Epithelial cell of esophagus (primary cell): ENCODE measurements around the gene UVRAG.

ENCODE experiments used
- DNase-seq: peaks from one replicate; pipeline ENCODE4 v3.0.0; 2010; ENCODE audit warnings: low read depth
- H3K4me3 ChIP-seq: 2 replicates; pipeline ENCODE4 v1.5.1; 2011; ENCODE audit warnings: mild to moderate bottlenecking, low read length, control low read depth
- CTCF ChIP-seq: IDR thresholded peaks from 2 replicates; pipeline ENCODE4 v1.5.1; 2011; ENCODE audit warnings: low read depth, mild to moderate bottlenecking, low read length, control low read depth, inconsistent platforms; ENCODE audit not compliant: insufficient read depth; ENCODE audit errors: missing control alignments

The UVRAG gene

GRCh38 chr11:76139314-76139713 is 324.3 kb downstream of the UVRAG start:
- no peak for DNase-seq
- TF ChIP-seq CTCF, result no peak
- no peak overlapping the region for H3K4me3 ChIP-seq

GRCh38 chr11:76140912-76141574 is 326.0 kb downstream of the UVRAG start:
- DNase-seq, result no peak
- H3K4me3 ChIP-seq, result no peak overlapping the region
- TF ChIP-seq CTCF, result no peak

- DNase-seq, result no peak
- no peak for TF ChIP-seq CTCF
- H3K4me3 ChIP-seq, result no peak overlapping the region
These were observed 327.0 kb downstream of the UVRAG start for GRCh38 chr11:76141901-76142588.

- no peak for TF ChIP-seq CTCF
- no peak for DNase-seq
- H3K4me3 ChIP-seq, result no peak overlapping the region
These were observed 328.3 kb downstream of the UVRAG start for GRCh38 chr11:76143274-76143673.

GRCh38 chr11:76147106-76147740 is 332.2 kb downstream of the UVRAG start:
- no peak for DNase-seq
- no peak for TF ChIP-seq CTCF
- no peak overlapping the region for H3K4me3 ChIP-seq

GRCh38 chr11:76148231-76148630 is 333.2 kb downstream of the UVRAG start:
- TF ChIP-seq CTCF, result no peak
- H3K4me3 ChIP-seq, result no peak overlapping the region
- no peak for DNase-seq
